GM10266 (cell line): ENCODE data around the gene LDLRAD3.
"Not testable (repeated sequence)": the region's sequence is repeated elsewhere in the genome, so short reads cannot be mapped to it uniquely, and the experiment has no call there.

Experiments used
- DNase-seq: peaks from one replicate; pipeline ENCODE4 v3.0.0; 2012; ENCODE audit errors: extremely low spot score
- TF ChIP-seq, protein P1 (sequence below): IDR thresholded peaks from 2 replicates; pipeline ENCODE4 v1.5.1; 2012; ENCODE audit warnings: mild to moderate bottlenecking, low read depth; ENCODE audit not compliant: control insufficient read depth, insufficient read depth; ENCODE audit errors: missing control alignments

The LDLRAD3 gene

DNA sequence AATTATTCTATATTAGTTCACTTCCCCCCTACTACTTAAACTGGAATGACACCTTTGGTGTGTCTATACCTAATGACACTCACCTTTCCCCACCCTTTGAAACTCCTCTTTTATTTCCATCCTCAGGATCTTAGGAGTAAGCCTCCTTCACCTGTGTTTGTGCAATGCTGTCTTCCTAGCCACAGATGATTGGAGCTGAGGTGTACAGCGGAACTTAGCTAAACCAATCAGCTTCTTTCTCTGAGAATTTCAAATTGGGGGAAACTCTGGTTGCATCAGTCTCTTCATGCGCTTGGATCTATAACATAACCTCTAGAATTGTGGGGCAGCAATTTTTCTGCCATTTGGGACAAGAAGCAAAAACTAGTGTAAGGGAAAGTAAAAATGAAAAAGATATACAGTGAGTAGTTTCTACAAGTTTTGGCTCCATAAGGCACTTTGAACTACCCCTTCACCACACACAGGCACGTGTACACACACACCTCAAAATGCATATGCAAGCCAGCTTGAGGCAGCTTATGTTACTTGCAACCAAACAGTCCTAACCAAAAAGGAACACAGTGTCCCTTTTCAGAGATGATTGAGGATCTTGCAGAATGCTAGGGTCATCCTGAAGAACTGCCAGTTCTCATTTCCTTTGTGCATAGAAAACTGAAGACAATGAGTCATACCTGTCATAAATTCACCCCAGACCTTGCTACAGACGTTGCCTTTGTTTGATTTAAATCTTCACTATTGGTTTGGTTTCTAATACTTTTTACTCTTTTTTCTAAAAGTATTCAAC, 36.0 kb upstream of the LDLRAD3 start:
- DNase-seq, result peak; percentile 40

DNA sequence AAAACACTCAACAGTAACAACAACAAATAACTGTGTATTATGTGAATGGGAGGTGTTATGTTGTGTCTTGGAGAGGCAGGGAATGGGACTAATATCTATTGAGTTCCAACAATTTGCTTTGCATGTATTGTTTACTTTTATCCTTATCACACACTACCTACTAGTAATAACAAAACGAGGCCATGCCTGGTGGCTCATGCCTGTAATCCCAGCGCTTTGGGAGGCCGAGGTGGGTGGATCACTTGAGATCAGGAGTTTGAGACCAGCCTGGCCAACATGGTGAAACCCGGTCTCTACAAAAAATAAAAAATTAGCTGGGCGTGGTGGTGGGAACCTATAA, 35.5 kb upstream of the LDLRAD3 start:
- not testable (repeated sequence) for DNase-seq

More for the DNA sequence above, 36.0 kb upstream of the LDLRAD3 start:
- TF ChIP-seq, protein P1, sequence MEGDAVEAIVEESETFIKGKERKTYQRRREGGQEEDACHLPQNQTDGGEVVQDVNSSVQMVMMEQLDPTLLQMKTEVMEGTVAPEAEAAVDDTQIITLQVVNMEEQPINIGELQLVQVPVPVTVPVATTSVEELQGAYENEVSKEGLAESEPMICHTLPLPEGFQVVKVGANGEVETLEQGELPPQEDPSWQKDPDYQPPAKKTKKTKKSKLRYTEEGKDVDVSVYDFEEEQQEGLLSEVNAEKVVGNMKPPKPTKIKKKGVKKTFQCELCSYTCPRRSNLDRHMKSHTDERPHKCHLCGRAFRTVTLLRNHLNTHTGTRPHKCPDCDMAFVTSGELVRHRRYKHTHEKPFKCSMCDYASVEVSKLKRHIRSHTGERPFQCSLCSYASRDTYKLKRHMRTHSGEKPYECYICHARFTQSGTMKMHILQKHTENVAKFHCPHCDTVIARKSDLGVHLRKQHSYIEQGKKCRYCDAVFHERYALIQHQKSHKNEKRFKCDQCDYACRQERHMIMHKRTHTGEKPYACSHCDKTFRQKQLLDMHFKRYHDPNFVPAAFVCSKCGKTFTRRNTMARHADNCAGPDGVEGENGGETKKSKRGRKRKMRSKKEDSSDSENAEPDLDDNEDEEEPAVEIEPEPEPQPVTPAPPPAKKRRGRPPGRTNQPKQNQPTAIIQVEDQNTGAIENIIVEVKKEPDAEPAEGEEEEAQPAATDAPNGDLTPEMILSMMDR, result no peak

- TF ChIP-seq, protein P1, result no peak
These were observed 34.2 kb upstream of the LDLRAD3 start for GRCh38 chr11:35909511-35910265.

GRCh38 chr11:35911013-35911412, 32.8 kb upstream of the LDLRAD3 start:
- TF ChIP-seq, protein P1, result no peak
- no peak for DNase-seq

More at GRCh38 chr11:35909511-35910265, 34.2 kb upstream of the LDLRAD3 start:
- DNase-seq, result no peak

DNA sequence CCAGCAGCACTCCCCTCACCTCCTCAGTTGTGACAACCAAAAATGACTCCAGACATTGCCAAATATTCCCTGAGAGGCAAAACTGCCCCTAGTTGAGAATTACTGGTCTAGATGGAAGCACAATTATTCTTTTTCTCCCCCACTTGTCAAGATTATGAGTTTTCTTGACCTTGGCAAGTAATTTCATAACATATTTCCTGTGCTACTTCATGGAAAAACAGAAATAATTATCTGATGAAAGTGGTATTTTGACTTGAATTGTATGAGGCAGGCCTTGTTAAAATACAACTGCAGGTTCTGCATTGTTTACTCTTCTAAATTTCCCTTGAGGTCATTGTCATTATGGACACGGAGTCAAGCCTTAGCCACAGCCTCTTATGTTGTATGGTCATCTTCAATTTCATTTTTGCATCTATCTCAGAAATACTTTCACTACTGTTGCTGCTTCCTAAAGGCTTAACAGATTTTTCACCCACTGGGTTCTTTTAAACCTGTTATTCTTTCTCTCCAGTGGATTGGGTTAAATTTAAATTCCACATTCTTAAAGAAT, 32.2 kb upstream of the LDLRAD3 start:
- TF ChIP-seq, protein P1, result no peak
- no peak for DNase-seq

DNA sequence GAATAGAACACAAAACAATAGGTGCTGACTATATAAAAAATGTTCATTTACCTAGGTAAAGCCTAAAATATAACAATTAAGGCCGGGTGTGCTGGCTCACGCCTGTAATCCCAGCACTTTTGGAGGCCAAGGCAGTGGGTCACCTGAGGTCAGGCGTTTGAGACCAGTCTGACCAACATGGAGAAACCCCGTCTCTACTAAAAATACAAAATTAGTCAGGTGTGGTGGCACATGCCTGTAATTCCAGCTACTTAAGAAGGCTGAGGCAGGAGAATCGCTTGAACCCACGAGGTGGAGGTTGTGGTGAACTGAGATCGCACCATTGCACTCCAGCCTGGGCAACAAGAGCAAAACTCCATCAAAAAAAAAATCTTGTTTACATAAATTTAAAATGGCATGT, 31.4 kb upstream of the LDLRAD3 start:
- DNase-seq, result not testable (repeated sequence)

DNA sequence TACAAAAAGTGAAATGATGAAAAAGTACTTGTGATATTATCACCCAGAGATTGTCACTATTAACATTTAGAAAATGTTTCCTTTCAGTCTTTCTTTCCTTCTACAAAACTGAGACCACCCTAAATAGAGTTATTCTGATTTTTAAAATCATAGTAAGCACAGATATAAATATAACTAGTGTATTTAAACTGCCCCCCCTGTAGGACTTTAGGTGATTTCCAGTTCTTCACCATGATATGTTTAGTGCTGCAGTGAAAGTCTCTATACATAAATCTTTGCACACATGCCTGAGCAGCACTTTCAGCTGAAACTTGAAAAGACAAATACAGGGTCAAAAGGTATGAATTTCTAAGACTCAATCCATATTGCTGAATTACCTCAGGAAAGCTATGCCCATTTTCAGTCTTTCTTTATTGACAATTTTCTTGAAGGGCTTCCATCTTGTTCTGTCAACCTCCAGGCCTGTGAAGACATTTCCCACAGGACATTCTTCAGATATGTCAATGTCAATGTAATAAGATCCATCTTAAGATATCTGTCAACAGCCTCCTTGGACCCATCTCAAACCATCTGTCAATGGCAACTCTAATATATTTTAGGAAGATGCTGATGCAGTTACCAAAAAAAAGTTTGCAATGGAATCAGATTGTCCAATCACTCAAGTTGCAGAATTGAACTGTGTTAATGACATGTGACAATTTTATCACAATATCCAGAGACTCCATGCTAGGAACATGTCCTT, 30.8 kb upstream of the LDLRAD3 start:
- DNase-seq, result peak; percentile 22
- TF ChIP-seq, protein P1, result no peak

DNA sequence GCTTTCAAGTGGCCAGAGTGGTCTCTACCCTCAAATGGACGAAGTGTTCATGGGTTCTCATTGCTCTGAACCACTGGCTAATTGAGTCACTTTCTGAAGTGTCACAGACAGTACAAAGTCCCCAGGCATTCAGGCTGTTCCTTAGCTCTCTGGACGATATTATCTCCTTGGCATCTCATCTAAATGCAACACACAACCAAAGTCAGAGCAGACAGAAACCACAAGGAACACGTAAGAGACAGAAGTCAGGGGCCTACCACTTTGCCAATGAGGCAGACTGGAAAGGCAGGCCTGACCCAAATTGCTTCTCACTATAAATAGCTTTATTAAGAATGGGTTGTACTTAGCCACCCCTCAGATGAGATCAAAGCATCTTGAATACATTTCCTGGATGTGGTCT, 29.0 kb upstream of the LDLRAD3 start:
- TF ChIP-seq, protein P1, result no peak
- no peak for DNase-seq
